Keratinocyte (primary cell): ENCODE results near the gene CAP1.

Source experiments
- EZH2 ChIP-seq: IDR thresholded peaks from one replicate; pipeline ENCODE4 v1.6.1; 2012; ENCODE audit warnings: inconsistent platforms, mild to moderate bottlenecking, low read length, moderate library complexity
- TF ChIP-seq, protein P1 (sequence below), 3 experiments: IDR thresholded peaks in 1 of 3; conservative IDR thresholded peaks in 1 of 3; optimal IDR thresholded peaks in 1 of 3; 2 replicates in 2 of 3; 3 replicates in 1 of 3; pipeline versions ENCODE3 to v1.5.1; 2011; ENCODE audit warnings: low read length in 3 of 3, mild to moderate bottlenecking in 3 of 3, moderate library complexity in 2 of 3, control low read depth in 1 of 3, inconsistent platforms in 1 of 3; ENCODE audit not compliant: insufficient read depth in 2 of 3; ENCODE audit errors: extremely low read depth in 1 of 3

GRCh38 chr1:40079774-40080400 is 39.4 kb downstream of the CAP1 start:
- TF ChIP-seq, protein P1, sequence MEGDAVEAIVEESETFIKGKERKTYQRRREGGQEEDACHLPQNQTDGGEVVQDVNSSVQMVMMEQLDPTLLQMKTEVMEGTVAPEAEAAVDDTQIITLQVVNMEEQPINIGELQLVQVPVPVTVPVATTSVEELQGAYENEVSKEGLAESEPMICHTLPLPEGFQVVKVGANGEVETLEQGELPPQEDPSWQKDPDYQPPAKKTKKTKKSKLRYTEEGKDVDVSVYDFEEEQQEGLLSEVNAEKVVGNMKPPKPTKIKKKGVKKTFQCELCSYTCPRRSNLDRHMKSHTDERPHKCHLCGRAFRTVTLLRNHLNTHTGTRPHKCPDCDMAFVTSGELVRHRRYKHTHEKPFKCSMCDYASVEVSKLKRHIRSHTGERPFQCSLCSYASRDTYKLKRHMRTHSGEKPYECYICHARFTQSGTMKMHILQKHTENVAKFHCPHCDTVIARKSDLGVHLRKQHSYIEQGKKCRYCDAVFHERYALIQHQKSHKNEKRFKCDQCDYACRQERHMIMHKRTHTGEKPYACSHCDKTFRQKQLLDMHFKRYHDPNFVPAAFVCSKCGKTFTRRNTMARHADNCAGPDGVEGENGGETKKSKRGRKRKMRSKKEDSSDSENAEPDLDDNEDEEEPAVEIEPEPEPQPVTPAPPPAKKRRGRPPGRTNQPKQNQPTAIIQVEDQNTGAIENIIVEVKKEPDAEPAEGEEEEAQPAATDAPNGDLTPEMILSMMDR (optimal IDR thresholded peaks at IDR 0.05 in 1 of 3, IDR thresholded peaks at IDR 0.05 in 1 of 3, conservative IDR thresholded peaks at IDR 0.05 in 1 of 3; ENCODE audit: extremely low read depth in 1 of 3, insufficient read depth in 2 of 3, low read length in 3 of 3): no peak
- TF ChIP-seq EZH2: no peak
